Measurements from ENCODE around the gene UBE3C. TPM values are rescaled to one million over a fixed set of nuclear protein-coding genes. Genes with fewer than 3 reads are reported as not detected.

UBE3C gene
- total RNA-seq, 4 donors from 2014 or later: 50.3 to 75.0 (median 64.0) TPM

DNA sequence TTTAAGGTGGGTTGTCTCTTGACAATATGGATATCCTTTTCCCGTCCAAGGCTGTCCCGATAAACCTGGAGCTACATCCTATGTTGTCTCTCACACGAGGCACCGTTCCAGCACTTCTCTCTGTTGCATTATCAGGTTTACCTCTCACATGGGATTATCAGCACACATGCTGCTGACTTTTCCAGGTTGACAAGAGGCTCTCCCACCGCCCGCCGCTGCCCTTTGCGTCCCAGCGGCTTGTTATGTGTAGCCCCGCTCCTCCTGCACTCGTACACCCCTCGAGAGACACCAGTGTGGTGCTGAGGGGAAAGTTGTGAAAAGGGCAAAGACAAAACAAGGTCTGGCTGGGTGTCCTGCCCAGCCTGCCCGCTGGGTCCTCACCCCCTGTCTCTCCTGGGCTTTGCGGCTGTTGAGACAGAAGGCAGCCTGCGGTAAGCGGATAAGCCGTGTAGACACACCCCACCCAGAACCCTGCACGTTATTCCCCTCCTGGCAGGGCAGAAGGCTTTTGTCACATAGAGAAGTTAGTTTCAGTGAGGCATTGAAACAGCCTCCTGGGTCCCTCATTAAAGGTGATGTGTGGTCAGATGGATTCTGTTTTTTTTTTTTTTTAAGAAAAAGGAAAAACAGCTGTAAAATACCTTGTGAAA, 38.7 kb downstream of the UBE3C start:
- Histone ChIP-seq H3K36me3 (peaks cover 41 to 46% of the 10 kb centered on the region in 2 donors), H3K27ac (no peak overlapping the region), H3K4me3 (replicated peaks in 1 of 3) (no peak overlapping the region), H3K27me3 (no peaks in the 10 kb centered on the region), H3K4me1 (no peaks in the 10 kb centered on the region), H3K9me3 (no peaks in the 10 kb centered on the region)
- TF ChIP-seq POLR2A (IDR thresholded peaks at IDR 0.05): no peak
- TF ChIP-seq, protein P1, sequence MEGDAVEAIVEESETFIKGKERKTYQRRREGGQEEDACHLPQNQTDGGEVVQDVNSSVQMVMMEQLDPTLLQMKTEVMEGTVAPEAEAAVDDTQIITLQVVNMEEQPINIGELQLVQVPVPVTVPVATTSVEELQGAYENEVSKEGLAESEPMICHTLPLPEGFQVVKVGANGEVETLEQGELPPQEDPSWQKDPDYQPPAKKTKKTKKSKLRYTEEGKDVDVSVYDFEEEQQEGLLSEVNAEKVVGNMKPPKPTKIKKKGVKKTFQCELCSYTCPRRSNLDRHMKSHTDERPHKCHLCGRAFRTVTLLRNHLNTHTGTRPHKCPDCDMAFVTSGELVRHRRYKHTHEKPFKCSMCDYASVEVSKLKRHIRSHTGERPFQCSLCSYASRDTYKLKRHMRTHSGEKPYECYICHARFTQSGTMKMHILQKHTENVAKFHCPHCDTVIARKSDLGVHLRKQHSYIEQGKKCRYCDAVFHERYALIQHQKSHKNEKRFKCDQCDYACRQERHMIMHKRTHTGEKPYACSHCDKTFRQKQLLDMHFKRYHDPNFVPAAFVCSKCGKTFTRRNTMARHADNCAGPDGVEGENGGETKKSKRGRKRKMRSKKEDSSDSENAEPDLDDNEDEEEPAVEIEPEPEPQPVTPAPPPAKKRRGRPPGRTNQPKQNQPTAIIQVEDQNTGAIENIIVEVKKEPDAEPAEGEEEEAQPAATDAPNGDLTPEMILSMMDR (IDR thresholded peaks at IDR 0.05): no peak
- no peak for DNase-seq
- 86 to 91% methylated on average over 18 of the region's 18 CpGs for WGBS, 2 donors
- intact Hi-C loops (cut with DNase I): no loop called here

DNA sequence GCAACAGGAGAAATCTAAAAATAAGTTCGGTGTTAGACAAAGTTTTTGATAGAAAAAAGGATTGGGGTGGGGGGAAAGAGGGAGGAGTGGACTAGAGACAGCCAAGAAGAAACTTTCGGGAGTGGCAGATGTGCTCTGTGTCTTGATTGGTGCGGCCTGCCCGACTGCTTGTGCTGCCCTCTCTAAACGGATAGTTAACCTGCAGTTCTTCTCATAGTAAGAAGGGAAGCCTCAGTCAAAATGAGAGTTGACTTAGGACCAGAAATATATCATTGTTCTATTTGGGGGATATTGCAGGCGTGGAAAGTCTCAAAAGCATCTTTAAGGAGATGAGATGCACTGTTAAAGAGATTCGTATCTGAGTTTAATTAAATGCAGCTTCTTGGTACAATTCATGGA, 39.3 kb downstream of the UBE3C start:
- intact Hi-C loops (cut with DNase I): no loop called here

DNA sequence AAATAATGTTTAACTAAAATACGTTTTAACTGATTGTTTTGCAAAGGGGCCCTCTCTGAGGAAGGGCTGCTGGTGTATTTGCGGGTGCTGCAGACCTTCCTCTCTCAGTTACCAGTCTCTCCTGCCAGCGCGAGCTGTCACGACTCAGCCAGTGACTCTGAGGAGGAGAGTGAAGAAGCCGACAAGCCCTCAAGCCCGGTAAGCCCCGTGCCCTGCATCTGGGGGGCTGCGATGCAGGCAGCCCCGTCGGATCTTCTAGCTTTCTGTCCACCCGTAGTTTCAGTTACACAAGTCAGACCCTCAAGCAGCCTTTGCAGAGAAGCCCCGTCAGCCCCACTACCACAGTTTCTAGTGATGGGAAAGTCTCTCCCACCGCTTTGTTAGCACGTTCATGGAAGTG, 45.1 kb downstream of the UBE3C start:
- TF ChIP-seq POLR2A (IDR thresholded peaks at IDR 0.05): no peak
- TF ChIP-seq, protein P1 (IDR thresholded peaks at IDR 0.05): no peak
- WGBS, 2 donors: 92 to 94% methylated on average over 15 of the region's 15 CpGs
- H3K36me3 ChIP-seq: peaks cover 45 to 69% of the 10 kb centered on the region in 2 donors
- H3K4me1 ChIP-seq: no peaks in the 10 kb centered on the region
- no peaks in the 10 kb centered on the region for H3K9me3 ChIP-seq
- H3K4me3 ChIP-seq (replicated peaks in 1 of 3): no peak overlapping the region
- intact Hi-C loops (cut with DNase I): no loop called here
- no peaks in the 10 kb centered on the region for H3K27me3 ChIP-seq
- DNase-seq: no peak
- H3K27ac ChIP-seq: no peak overlapping the region

More for the DNA sequence above, 39.3 kb downstream of the UBE3C start:
- DNase-seq: no peak
- no peak overlapping the region for H3K27ac ChIP-seq
- no peak overlapping the region for H3K4me3 ChIP-seq (replicated peaks in 1 of 3)
- peaks cover 38 to 51% of the 10 kb centered on the region in 2 donors for H3K36me3 ChIP-seq
- no peaks in the 10 kb centered on the region for H3K27me3 ChIP-seq
- no peaks in the 10 kb centered on the region for H3K9me3 ChIP-seq
- TF ChIP-seq, protein P1 (IDR thresholded peaks at IDR 0.05): no peak
- TF ChIP-seq POLR2A (IDR thresholded peaks at IDR 0.05): no peak
- H3K4me1 ChIP-seq: no peaks in the 10 kb centered on the region
- WGBS, 2 donors: 90 to 92% methylated on average over 7 of the region's 7 CpGs

DNA sequence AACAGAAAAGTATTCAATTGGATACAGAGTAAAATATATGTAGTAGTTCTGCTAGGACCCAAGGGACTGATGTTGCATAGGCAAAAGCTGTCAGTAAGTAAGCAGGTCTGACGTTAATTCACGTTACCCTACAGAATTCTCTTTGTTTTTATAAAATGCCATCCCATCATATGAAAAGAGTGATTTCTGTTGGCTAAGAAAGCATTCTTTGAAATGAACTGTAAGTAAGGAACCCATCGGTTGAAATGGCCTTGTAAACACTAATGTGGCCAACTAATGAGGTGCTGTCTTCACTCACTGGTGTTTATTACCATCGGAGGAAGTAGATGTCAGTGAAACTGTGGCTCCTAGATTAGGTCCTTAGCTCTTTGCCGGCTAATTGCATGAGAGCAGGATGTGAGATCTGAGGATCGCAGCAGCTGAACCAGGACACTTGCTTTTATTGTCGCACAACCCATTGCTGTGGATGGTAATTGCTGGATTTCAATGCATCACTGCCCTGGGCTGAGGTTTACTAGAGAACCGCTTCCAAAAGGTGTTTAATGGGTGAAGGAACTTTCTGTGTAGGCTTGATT, 49.5 kb downstream of the UBE3C start:
- Histone ChIP-seq H3K27ac (no peak overlapping the region), H3K9me3 (no peaks in the 10 kb centered on the region), H3K36me3 (peaks cover 21 to 53% of the 10 kb centered on the region in 2 donors), H3K27me3 (no peaks in the 10 kb centered on the region), H3K4me3 (replicated peaks in 1 of 3) (no peak overlapping the region), H3K4me1 (no peaks in the 10 kb centered on the region)
- no peak for DNase-seq
- WGBS, 2 donors: 90 to 94% methylated on average over 8 of the region's 8 CpGs
- intact Hi-C loops (cut with DNase I): no loop called here
- TF ChIP-seq POLR2A (IDR thresholded peaks at IDR 0.05): no peak
- TF ChIP-seq, protein P1 (IDR thresholded peaks at IDR 0.05): no peak

DNA sequence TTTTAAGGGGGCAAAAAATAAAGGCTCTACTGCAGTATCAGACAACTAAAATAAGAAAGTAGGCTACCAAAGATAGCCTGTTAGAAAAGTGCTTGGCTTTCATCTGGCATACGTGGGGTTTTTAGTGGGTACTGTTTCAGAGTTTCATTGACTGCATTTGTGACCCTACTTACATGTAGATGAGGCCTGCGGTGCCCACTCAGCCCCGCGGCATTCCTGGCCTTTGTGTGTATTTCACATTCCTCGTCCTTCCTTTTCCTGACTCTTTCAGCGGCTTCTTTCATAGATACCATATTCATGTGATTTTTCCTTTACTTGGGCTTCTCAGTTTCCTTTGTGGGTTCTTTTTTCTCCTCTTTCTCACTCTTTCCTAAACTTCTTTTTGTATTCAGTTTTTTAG, 50.7 kb downstream of the UBE3C start:
- H3K9me3 ChIP-seq: no peaks in the 10 kb centered on the region
- DNase-seq: no peak
- no peak overlapping the region for H3K27ac ChIP-seq
- TF ChIP-seq POLR2A (IDR thresholded peaks at IDR 0.05): no peak
- TF ChIP-seq, protein P1 (IDR thresholded peaks at IDR 0.05): no peak
- no peaks in the 10 kb centered on the region for H3K27me3 ChIP-seq
- H3K4me3 ChIP-seq (replicated peaks in 1 of 3): no peak overlapping the region
- WGBS, 2 donors: 89 to 94% methylated on average over 6 of the region's 6 CpGs
- H3K36me3 ChIP-seq: peaks cover 11 to 47% of the 10 kb centered on the region in 2 donors
- intact Hi-C loops (cut with DNase I): no loop called here
- no peaks in the 10 kb centered on the region for H3K4me1 ChIP-seq
